CD14-positive monocyte (primary cell): ENCODE measurements around the gene AQP6. TPM values are rescaled to one million over a fixed set of nuclear protein-coding genes. Genes with fewer than 3 reads are reported as not detected.

Experiments
- DNase-seq, 3 donors: peaks; one replicate each; pipeline ENCODE4 v3.0.0-alpha.2; 2011 to 2022
- H2AFZ ChIP-seq: 2 replicates; pipeline ENCODE4 v1.6.0; 2012; ENCODE audit warnings: mild to moderate bottlenecking, low read depth, low read length, inconsistent platforms; ENCODE audit not compliant: insufficient read depth, poor library complexity, severe bottlenecking
- H3K27ac ChIP-seq, 2 donors: 1 replicate in 1 of 2; 2 replicates in 1 of 2; pipeline ENCODE4 v1.5.1; 2012 to 2013; ENCODE audit warnings: low read length in 2 of 2, control low read depth in 1 of 2, inconsistent platforms in 1 of 2, low read depth in 1 of 2, mild to moderate bottlenecking in 1 of 2
- H3K27me3 ChIP-seq, 2 donors: one replicate each; pipeline versions ENCODE4 v1.6.0 to v1.6.1; 2011 to 2013; ENCODE audit warnings: low read length in 2 of 2; ENCODE audit not compliant: control insufficient read depth in 2 of 2, insufficient read depth in 2 of 2
- H3K36me3 ChIP-seq, 2 donors: replicated peaks in 1 of 2; 1 replicate in 1 of 2; 2 replicates in 1 of 2; pipeline versions ENCODE4 v1.5.1 to v1.6.1; 2012 to 2013; ENCODE audit warnings: low read length in 2 of 2, control low read depth in 1 of 2, inconsistent platforms in 1 of 2, mild to moderate bottlenecking in 1 of 2; ENCODE audit not compliant: insufficient read depth in 2 of 2, control insufficient read depth in 1 of 2
- H3K4me1 ChIP-seq, 2 donors: 1 replicate in 1 of 2; 2 replicates in 1 of 2; pipeline versions ENCODE4 v1.5.1 to v1.6.1; 2012 to 2013; ENCODE audit warnings: low read length in 2 of 2, control low read depth in 1 of 2, inconsistent platforms in 1 of 2, mild to moderate bottlenecking in 1 of 2, moderate library complexity in 1 of 2; ENCODE audit not compliant: insufficient read depth in 2 of 2, control insufficient read depth in 1 of 2
- H3K4me2 ChIP-seq: replicated peaks from 2 replicates; pipeline ENCODE3; 2012; ENCODE audit warnings: low read length, moderate library complexity, mild to moderate bottlenecking; ENCODE audit not compliant: poor library complexity, severe bottlenecking; ENCODE audit errors: extremely low read depth
- H3K4me3 ChIP-seq, 3 experiments: fragments of 200-600 bp in 1 of 3; sonication (generic) in 1 of 3; replicated peaks in 1 of 3; 1 replicate in 2 of 3; 2 replicates in 1 of 3; pipeline ENCODE4 v1.5.1; 2011 to 2013; ENCODE audit warnings: low read length in 3 of 3, mild to moderate bottlenecking in 3 of 3, control low read depth in 2 of 3, low read depth in 2 of 3, inconsistent platforms in 1 of 3, moderate library complexity in 1 of 3
- H3K79me2 ChIP-seq: 2 replicates; pipeline ENCODE4 v1.6.0; 2012; ENCODE audit warnings: mild to moderate bottlenecking, control low read depth, inconsistent platforms, low read length, moderate library complexity; ENCODE audit not compliant: insufficient read depth
- H3K9ac ChIP-seq: 2 replicates; pipeline ENCODE4 v1.6.0; 2017; ENCODE audit warnings: low read length, mild to moderate bottlenecking; ENCODE audit not compliant: insufficient read depth, poor library complexity, severe bottlenecking
- H3K9me3 ChIP-seq, 2 donors: replicated peaks in 1 of 2; 1 replicate in 1 of 2; 2 replicates in 1 of 2; pipeline versions ENCODE4 v1.5.1 to v1.6.1; 2012 to 2013; ENCODE audit warnings: low read length in 2 of 2, control low read depth in 1 of 2; ENCODE audit not compliant: control insufficient read depth in 1 of 2, insufficient read depth in 1 of 2
- H4K20me1 ChIP-seq: 2 replicates; pipeline ENCODE4 v1.6.0; 2012; ENCODE audit warnings: mild to moderate bottlenecking, low read length, control low read depth, moderate library complexity; ENCODE audit not compliant: insufficient read depth
- H3K27ac Mint-ChIP-seq, 7 donors: one replicate each; pipeline ENCODE4 v1.8.0; 2020; ENCODE audit warnings: mild to moderate bottlenecking in 7 of 7, mixed read lengths in 7 of 7, moderate library complexity in 6 of 7, inconsistent platforms in 2 of 7
- H3K27me3 Mint-ChIP-seq, 3 donors: one replicate each; pipeline ENCODE4 v1.8.0; 2021 to 2022; ENCODE audit warnings: low read depth in 3 of 3, mild to moderate bottlenecking in 3 of 3, mixed read lengths in 3 of 3, moderate library complexity in 3 of 3, inconsistent platforms in 1 of 3
- H3K36me3 Mint-ChIP-seq, 2 donors: one replicate each; pipeline ENCODE4 v1.8.0; 2020; ENCODE audit warnings: mixed read lengths in 2 of 2, inconsistent platforms in 1 of 2, mild to moderate bottlenecking in 1 of 2
- H3K4me1 Mint-ChIP-seq: one replicate; pipeline ENCODE4 v1.8.0; 2020; ENCODE audit warnings: mild to moderate bottlenecking, mixed read lengths
- H3K4me3 Mint-ChIP-seq, 2 donors: one replicate each; pipeline ENCODE4 v1.8.0; 2020; ENCODE audit warnings: mild to moderate bottlenecking in 2 of 2, mixed read lengths in 2 of 2, moderate library complexity in 1 of 2
- H3K9me3 Mint-ChIP-seq, 7 donors: one replicate each; pipeline ENCODE4 v1.8.0; 2020 to 2022; ENCODE audit warnings: mixed read lengths in 7 of 7, mild to moderate bottlenecking in 6 of 7, moderate library complexity in 6 of 7, inconsistent platforms in 2 of 7
- WGBS: methylation state at CpG from one replicate; pipeline ENCODE4 v1.1.5; 2013; ENCODE audit warnings: missing lambda C conversion rate; ENCODE audit not compliant: insufficient coverage; 5-methylcytosine and 5-hydroxymethylcytosine counted together
- intact Hi-C, 2 donors: fragments of 100-400 bp; cut with micrococcal nuclease; formaldehyde crosslinking; loops; one replicate each; pipeline versions ENCODE4 v1.15.0 to v1.15.1; 2023
- polyA plus RNA-seq, 3 donors: library from polyadenylated mRNA; depleted of rRNA in 1 of 3; unstranded in 2 of 3; stranded (reverse) in 1 of 3; fragments of 300-500 nt in 2 of 3; fragments of >200 nt in 1 of 3; fragmentation: Illumina TruSeq in 2 of 3; gene quantifications; 1 replicate in 2 of 3; 2 replicates in 1 of 3; pipeline ENCODE4 v1.2.3, GENCODE V29; 2012 to 2021
- TF ChIP-seq, protein P1 (sequence below): fragments of 200-600 bp; IDR thresholded peaks from one replicate; pipeline ENCODE4 v1.8.0; 2022; ENCODE audit warnings: antibody characterized with exemption, mild to moderate bottlenecking

AQP6 gene
- polyA plus RNA-seq, 3 donors: 0.04 TPM; not detected in 2

DNA sequence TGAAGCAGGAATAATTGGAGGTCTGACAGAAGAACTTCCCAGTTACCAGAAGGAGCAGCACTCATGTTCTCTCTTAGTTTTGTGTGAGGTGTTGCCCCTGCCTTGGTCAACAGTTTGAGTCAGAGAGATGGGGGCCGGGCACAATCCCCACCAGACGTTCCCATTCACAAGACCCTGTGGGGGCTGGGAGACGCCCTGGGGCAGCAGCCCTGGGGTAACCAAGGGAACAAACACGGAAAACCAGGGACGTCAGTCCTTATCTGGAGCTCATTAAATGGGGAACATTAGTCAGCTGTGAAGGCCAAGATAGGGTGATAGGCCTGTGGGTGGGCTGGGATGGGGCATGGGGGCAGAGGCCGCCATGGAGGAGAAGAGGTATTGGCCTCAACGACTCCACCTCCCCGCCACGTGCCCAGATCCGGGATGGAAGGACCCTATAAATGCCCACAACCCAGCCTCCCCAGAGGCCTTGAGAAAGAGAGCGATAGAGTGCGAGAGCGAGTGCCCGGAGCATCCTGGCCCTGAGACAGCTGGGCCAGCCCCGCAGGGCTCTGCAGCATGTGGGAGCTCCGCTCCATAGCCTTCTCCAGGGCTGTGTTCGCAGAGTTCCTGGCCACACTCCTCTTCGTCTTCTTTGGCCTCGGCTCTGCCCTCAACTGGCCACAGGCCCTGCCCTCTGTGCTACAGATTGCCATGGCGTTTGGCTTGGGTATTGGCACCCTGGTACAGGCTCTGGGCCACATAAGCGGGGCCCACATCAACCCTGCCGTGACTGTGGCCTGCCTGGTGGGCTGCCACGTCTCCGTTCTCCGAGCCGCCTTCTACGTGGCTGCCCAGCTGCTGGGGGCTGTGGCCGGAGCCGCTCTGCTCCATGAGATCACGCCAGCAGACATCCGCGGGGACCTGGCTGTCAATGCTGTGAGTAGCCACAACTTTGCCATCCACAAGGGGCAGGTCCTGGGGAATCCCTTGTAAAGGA lies 22.2 kb upstream of the AQP6 start, which contains the start of gene AQP2:
TSS of gene AQP2 (plus strand) at position 465 of the 979 bp plus-strand sequence. CDS start at position 559, 94 bp downstream.
- 89% methylated on average over 26 of the region's 32 CpGs for WGBS
- Histone ChIP-seq H3K27me3 (peaks cover 17 to 74% of the 10 kb centered on the region in 2 donors), H3K4me1 (peaks cover 37 to 40% of the 10 kb centered on the region in 2 donors), H3K9me3 (peaks cover 0 to 14% of the 10 kb centered on the region in 2 donors), H3K36me3 (no peaks in the 10 kb centered on the region), H3K27ac (no peak within 1 kb of the TSS), H3K9ac (no peak within 1 kb of the TSS), H3K79me2 (no peaks in the 10 kb centered on the region), H4K20me1 (no peaks in the 10 kb centered on the region), H3K4me3 (no peak within 1 kb of the TSS), H3K4me2 (no peak within 1 kb of the TSS), H2AFZ (no peak within 1 kb of the TSS)
- Mint-ChIP-seq H3K27ac (no peak within 1 kb of the TSS), H3K4me3 (peak within 1 kb of the TSS in 1 of 2 donors; percentile 27), H3K4me1 (peaks cover 41% of the 10 kb centered on the region), H3K9me3 (peaks cover 0 to 6% (median 0%) of the 10 kb centered on the region in 7 donors), H3K36me3 (peaks cover 0 to 2% of the 10 kb centered on the region in 2 donors), H3K27me3 (peaks cover 77 to 86% (median 80%) of the 10 kb centered on the region in 3 donors)
- intact Hi-C loops: no loop called here
- DNase-seq: no peak
- TF ChIP-seq, protein P1, sequence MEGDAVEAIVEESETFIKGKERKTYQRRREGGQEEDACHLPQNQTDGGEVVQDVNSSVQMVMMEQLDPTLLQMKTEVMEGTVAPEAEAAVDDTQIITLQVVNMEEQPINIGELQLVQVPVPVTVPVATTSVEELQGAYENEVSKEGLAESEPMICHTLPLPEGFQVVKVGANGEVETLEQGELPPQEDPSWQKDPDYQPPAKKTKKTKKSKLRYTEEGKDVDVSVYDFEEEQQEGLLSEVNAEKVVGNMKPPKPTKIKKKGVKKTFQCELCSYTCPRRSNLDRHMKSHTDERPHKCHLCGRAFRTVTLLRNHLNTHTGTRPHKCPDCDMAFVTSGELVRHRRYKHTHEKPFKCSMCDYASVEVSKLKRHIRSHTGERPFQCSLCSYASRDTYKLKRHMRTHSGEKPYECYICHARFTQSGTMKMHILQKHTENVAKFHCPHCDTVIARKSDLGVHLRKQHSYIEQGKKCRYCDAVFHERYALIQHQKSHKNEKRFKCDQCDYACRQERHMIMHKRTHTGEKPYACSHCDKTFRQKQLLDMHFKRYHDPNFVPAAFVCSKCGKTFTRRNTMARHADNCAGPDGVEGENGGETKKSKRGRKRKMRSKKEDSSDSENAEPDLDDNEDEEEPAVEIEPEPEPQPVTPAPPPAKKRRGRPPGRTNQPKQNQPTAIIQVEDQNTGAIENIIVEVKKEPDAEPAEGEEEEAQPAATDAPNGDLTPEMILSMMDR: no peak

DNA sequence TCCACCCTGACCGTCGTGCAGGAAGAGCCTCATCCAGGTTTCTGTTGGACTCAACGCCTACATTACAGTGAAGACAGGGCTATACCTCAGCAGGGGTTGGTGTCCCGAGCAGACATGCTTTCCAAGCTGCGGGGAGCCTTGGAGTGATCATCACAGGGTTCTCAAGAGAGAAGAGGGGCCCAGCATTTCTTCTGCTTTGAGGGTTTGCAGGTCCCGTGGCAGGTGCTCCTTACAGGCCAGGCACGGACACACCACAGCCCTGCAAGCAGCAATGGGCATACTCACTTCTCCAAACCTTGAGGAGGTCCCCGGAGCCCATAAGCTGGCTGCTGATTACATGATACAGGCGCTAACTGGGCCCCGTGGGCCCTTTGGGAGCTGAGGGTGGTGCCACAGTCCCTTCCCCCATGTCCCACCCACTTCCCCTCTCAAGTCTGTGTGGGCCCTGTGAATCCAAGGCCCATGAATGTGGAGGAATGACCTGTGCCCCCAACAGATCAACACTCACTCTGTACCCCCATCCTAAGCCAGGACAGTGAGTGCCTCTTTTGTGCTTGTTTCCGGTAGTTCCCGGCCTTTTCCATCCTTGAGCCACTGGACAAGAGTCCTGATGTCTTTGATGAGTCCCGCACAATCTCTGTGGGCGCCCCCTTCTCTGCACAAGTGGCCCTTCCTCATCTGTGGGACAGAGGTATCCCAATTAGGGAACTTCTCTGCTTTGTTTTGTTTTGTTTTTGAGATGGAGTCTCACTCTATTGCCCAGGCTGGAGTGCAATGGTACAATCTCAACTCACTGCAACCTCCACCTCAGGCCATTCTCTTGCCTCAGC lies 21.1 kb upstream of the AQP6 start:
- intact Hi-C loops: no loop called here
- peaks cover 82 to 86% (median 83%) of the 10 kb centered on the region in 3 donors for H3K27me3 Mint-ChIP-seq
- peaks cover 0 to 22% of the 10 kb centered on the region in 2 donors for H3K9me3 ChIP-seq
- H3K27ac Mint-ChIP-seq: no peak overlapping the region
- H3K36me3 Mint-ChIP-seq: peaks cover 0 to 2% of the 10 kb centered on the region in 2 donors
- no peak overlapping the region for H3K4me2 ChIP-seq
- no peak for DNase-seq
- WGBS: 67% methylated on average over 10 of the region's 14 CpGs
- no peak overlapping the region for H3K27ac ChIP-seq
- TF ChIP-seq, protein P1: no peak
- H3K9ac ChIP-seq: no peak overlapping the region
- H3K36me3 ChIP-seq: no peaks in the 10 kb centered on the region
- peaks cover 0 to 10% (median 0%) of the 10 kb centered on the region in 7 donors for H3K9me3 Mint-ChIP-seq
- H3K79me2 ChIP-seq: no peaks in the 10 kb centered on the region
- peak overlapping the region in 1 of 2 donors; percentile 71 for H3K4me3 Mint-ChIP-seq
- no peak overlapping the region for H2AFZ ChIP-seq
- peaks cover 44 to 51% of the 10 kb centered on the region in 2 donors for H3K4me1 ChIP-seq
- H3K4me3 ChIP-seq: no peak overlapping the region
- peaks cover 47% of the 10 kb centered on the region for H3K4me1 Mint-ChIP-seq
- peaks cover 23 to 74% of the 10 kb centered on the region in 2 donors for H3K27me3 ChIP-seq
- H4K20me1 ChIP-seq: no peaks in the 10 kb centered on the region
